Activated naive CD8-positive, alpha-beta T cell treated with anti-CD3 and anti-CD28 coated beads, Interleukin-2, amount 50 U/mL, for 16 hours (primary cell): ENCODE data around the gene APOC3.
"Not testable (repeated sequence)": the region's sequence is repeated elsewhere in the genome, so short reads cannot be mapped to it uniquely, and the experiment has no call there.

ENCODE experiments used
- DNase-seq: peaks from one replicate; pipeline ENCODE4 v3.0.0-alpha.2; 2020; ENCODE audit warnings: low read depth, low spot score

Gene APOC3

DNA sequence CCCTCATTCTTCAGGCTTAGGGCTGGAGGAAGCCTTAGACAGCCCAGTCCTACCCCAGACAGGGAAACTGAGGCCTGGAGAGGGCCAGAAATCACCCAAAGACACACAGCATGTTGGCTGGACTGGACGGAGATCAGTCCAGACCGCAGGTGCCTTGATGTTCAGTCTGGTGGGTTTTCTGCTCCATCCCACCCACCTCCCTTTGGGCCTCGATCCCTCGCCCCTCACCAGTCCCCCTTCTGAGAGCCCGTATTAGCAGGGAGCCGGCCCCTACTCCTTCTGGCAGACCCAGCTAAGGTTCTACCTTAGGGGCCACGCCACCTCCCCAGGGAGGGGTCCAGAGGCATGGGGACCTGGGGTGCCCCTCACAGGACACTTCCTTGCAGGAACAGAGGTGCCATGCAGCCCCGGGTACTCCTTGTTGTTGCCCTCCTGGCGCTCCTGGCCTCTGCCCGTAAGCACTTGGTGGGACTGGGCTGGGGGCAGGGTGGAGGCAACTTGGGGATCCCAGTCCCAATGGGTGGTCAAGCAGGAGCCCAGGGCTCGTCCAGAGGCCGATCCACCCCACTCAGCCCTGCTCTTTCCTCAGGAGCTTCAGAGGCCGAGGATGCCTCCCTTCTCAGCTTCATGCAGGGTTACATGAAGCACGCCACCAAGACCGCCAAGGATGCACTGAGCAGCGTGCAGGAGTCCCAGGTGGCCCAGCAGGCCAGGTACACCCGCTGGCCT is 641 bp downstream of the APOC3 start:
- no peak for DNase-seq

- DNase-seq, result no peak
These were observed 2.2 kb downstream of the APOC3 start for GRCh38 chr11:116831790-116832349.

- no peak for DNase-seq
These were observed 2.9 kb downstream of the APOC3 start for GRCh38 chr11:116832350-116833290.

GRCh38 chr11:116833491-116833815 is 3.7 kb downstream of the APOC3 start:
- DNase-seq, result no peak

DNA sequence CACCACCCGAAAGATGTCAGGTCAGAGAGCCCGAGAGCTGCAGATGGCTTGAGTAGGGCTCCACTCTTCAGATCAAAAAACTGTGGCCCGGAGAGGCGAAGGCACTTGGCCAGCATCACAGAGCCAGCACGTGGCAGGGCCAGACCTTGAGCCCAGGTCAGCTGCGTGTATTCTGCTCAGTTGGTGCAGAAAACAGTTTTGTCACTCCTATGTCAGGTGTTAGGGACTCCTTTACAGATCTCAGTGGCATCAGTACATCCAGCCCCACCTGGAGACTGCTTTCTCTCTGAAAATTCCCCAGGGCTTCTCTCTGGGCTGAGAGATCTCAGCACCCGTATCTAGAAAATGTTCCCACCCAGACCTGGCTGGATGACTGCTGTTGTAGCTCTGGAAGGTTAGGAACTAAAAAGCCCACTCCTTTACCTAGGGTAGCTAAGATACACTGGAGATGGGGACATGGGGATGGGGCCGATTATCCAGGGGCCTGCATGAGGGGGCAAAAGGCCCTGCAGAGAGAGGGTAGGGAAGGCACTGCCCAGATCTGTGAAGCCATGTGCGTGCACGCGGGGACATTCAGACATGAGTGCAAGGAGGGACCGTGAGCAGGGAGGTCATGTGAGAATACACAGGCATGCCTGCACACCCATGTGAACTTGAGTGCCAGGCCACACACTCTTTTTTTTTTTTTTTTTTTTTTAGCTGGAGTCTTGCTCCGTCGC is 4.3 kb downstream of the APOC3 start:
- DNase-seq, result no peak

DNA sequence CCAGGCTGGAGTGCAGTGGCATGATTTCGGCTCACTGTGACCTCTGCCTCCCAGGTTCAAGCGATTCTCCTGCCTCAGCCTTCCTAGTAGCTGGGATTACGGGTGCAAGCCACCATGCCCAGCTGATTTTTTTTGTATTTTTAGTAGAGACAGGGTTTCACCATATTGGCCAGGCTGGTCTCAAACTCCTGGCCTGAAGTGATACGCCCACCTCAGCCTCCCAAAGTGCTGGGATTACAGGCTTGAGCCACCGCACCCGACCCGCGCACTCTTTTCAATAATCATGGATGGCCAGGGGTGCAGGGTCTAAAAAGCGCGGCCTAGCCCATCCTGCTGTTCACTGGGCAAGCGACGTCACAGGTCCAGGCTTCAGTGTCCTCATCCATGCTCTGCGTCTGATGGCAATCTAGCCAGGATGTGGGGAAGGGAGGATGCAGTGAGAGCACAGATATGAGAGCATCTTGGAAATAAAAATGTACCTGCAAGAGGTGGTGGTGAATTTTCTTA is 4.9 kb downstream of the APOC3 start:
- DNase-seq, result not testable (repeated sequence)

- no peak for DNase-seq
These were observed 5.5 kb downstream of the APOC3 start for GRCh38 chr11:116835042-116835772.

GRCh38 chr11:116835791-116836631 is 6.3 kb downstream of the APOC3 start:
- peak; percentile 43 for DNase-seq

GRCh38 chr11:116836632-116836991 is 6.9 kb downstream of the APOC3 start:
- no peak for DNase-seq

- no peak for DNase-seq
These were observed 7.8 kb downstream of the APOC3 start, which contains the start of gene APOA1 for GRCh38 chr11:116837231-116838091. TSS of gene APOA1 (minus strand) at chr11:116837622. CDS start at chr11:116837387, 235 bp downstream.

GRCh38 chr11:116838321-116839084 is 8.8 kb downstream of the APOC3 start:
- DNase-seq, result no peak

DNA sequence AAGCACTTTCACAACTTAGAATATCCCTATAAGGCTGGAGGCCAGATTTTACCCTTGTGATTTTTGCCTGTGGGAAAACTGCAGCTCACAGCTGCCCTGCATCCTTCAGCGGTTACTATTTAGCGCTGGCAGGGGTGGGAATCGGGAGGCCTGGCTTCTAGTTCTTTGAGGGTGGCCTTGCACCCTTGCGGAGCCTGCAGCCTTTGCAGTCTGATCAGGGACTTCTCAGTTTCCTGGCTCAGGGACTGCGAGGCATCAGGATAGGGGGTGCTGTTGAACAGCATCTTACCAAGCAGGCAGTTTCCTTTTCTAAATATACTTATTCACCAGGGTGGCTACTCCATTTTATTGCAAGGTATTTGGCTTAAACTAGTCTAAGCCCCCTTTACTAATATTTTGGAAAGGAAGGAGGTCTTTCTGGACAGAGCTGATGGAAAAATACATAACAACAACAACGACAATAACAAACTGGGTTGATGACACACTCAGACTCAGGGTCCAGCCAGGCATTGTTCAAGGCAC is 10.6 kb downstream of the APOC3 start:
- DNase-seq, result no peak

GRCh38 chr11:116840746-116841296 is 11.1 kb downstream of the APOC3 start:
- no peak for DNase-seq

DNA sequence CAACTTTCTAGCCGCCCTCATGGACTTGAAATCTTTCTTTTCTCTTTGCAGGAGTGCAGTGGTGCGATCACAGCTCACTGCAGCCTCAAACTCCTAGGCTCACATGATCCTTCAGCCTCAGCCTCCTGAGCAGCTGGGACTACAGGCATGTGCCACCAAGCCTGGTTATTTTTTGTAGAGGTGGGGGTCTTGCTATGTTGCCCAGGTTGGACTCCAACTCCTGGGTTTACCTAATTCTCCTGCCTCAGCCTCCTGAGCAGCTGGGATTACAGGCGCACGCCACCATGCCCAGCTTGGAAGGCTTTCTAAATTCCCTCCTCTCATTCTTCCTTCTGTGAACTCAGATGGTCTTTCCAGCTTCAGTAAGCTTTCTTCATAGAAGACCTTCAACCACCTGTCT is 12.4 kb downstream of the APOC3 start:
- DNase-seq, result no peak

DNA sequence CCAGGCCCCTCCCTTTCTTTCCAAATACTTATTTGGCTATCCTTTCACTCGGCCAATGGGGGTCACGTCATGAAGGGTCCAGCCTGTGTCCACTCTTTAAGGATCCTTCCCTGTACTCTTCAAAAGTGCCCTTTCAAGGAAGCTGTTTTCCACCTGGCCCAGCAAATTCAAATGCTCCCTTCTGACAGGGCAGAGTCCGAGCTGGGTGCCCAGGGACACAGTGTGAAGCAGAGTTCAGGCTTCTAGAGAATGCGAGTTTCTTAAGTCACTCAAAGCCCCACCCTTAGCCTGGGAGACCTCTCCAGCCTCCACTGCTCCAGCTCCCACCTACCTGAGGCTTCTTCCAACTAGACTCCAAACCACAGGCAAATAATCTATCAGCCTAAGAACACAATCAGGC is 13.2 kb downstream of the APOC3 start:
- DNase-seq, result no peak

- no peak for DNase-seq
These were observed 14.0 kb downstream of the APOC3 start for GRCh38 chr11:116843661-116844060.

- no peak for DNase-seq
These were observed 15.0 kb downstream of the APOC3 start for GRCh38 chr11:116844722-116845121.

DNA sequence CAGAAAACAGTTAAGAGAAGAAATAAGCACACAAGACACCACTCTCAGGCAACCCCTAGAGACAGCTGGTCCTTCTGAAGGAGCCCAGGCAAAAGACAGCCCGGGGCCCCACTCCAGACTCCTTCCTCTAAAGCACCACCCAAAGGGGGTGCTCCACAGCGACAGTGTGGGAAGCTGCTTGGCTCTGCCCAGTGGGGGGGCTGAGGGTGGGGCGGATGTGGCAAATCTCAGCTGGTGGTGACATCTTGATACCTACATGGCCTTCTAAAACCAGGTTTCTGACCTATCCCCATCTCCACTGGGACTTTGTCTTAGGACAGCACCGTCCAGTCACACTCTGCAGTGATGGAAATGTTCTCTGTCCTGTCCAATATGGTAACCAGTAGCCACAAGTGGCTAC is 17.9 kb downstream of the APOC3 start:
- no peak for DNase-seq
